ENCODE measurements around the gene ABCC4.

ABCC4 gene

GRCh38 chr13:95301183-95301967, at the start of gene ABCC4:
ABCC4 (minus strand) TSS chr13:95301451; CDS start chr13:95301314, 137 bp downstream.
- DNase-seq, result peak; percentile 21 to 37

- no peak for DNase-seq
These were observed 48.0 kb upstream of the ABCC4 start for GRCh38 chr13:95349267-95349666.

- no peak for DNase-seq
These were observed 42.7 kb upstream of the ABCC4 start for GRCh38 chr13:95343944-95344343.

GRCh38 chr13:95341441-95341840, 40.2 kb upstream of the ABCC4 start:
- no peak for DNase-seq

GRCh38 chr13:95338905-95339304, 37.7 kb upstream of the ABCC4 start:
- DNase-seq, result no peak

GRCh38 chr13:95337597-95337996, 36.3 kb upstream of the ABCC4 start:
- DNase-seq, result no peak

- DNase-seq, result no peak
These were observed 34.4 kb upstream of the ABCC4 start for GRCh38 chr13:95335667-95336066.

- no peak for DNase-seq
These were observed 27.1 kb upstream of the ABCC4 start for GRCh38 chr13:95328386-95328785.

- no peak for DNase-seq
These were observed 25.9 kb upstream of the ABCC4 start for GRCh38 chr13:95327190-95327589.

GRCh38 chr13:95326695-95327094, 25.4 kb upstream of the ABCC4 start:
- no peak for DNase-seq

- DNase-seq, result no peak
These were observed 24.2 kb upstream of the ABCC4 start for GRCh38 chr13:95325485-95325884.

- DNase-seq, result no peak
These were observed 22.8 kb upstream of the ABCC4 start for GRCh38 chr13:95323930-95324662.

GRCh38 chr13:95319551-95320274, 18.5 kb upstream of the ABCC4 start:
- DNase-seq, result no peak

- no peak for DNase-seq
These were observed 16.1 kb upstream of the ABCC4 start for GRCh38 chr13:95317039-95317989.

- no peak for DNase-seq
These were observed 14.5 kb upstream of the ABCC4 start for GRCh38 chr13:95315752-95316151.

GRCh38 chr13:95307507-95307906, 6.3 kb upstream of the ABCC4 start:
- DNase-seq, result no peak

- DNase-seq, result no peak
These were observed 3.2 kb upstream of the ABCC4 start for GRCh38 chr13:95304453-95304852.

- DNase-seq, result no peak
These were observed 730 bp upstream of the ABCC4 start for GRCh38 chr13:95301968-95302393.

GRCh38 chr13:95300625-95301182, 547 bp downstream of the ABCC4 start:
- peak in 1 of 2 donors; percentile 13 for DNase-seq

- DNase-seq, result no peak
These were observed 2.2 kb downstream of the ABCC4 start for GRCh38 chr13:95298971-95299621.

Measured in hippocampal formation (tissue), 2 donors.